ENCODE measurements around the gene MUSK.
"Not testable (repeated sequence)": the region's sequence is repeated elsewhere in the genome, so short reads cannot be mapped to it uniquely, and the experiment has no call there.

MUSK gene

GRCh38 chr9:110807956-110808598, 139.5 kb downstream of the MUSK start:
- H3K4me3 ChIP-seq (ENCODE audit: low read depth, low read length), result no peak overlapping the region

DNA sequence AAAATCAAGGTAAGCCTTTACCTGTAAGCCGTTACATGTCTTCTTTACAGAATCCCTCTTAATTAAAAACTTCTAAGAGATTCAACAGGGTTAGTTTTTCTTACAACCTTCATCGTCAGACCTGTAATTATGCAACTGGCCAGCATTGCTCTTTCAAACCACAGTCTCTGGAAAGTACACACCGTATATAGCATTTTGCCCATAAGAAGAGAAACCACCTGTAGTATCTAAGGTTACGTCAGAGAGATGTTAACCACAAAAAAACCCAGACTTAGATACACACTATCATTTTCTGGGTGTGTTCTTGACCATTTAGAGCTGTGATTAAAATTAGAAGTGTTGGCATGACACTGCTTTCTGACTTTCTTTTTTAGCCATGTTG, 140.0 kb downstream of the MUSK start:
- no peak overlapping the region for H3K4me3 ChIP-seq (ENCODE audit: low read depth, low read length)

GRCh38 chr9:110809038-110809595, 140.5 kb downstream of the MUSK start:
- H3K4me3 ChIP-seq (ENCODE audit: low read depth, low read length), result no peak overlapping the region

DNA sequence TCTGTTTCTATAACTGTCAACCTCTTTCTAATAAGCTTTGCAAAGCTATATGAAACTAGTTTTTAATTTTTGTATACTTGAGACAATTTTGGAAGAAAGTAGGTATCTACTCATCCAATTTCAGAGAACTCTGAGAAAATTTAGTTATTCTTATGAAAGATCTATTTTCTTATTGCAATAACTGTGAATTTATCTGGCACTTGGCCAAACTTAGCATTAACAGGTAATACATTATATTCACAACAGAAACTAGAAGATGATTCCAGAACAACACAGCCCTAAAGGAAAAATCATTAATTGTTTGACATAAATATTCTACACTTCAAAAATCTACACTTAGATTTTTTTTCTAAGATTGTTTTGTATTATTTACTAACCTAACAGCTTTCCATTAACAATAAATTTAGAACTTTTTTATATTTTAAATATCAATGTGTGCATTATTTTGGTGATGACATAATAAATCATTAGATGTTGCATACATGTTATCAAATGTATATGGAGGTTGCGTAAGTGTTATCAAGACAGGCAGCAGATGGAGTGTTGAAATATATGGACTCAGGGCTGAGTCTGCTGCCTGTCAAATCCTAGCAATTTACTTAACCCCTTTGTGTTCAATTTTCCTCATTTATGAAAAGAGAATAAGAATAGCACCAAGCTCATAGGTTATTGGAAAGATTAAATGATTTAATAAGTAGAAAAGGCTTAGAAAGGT, 141.8 kb downstream of the MUSK start:
- H3K4me3 ChIP-seq (ENCODE audit: low read depth, low read length), result no peak overlapping the region

DNA sequence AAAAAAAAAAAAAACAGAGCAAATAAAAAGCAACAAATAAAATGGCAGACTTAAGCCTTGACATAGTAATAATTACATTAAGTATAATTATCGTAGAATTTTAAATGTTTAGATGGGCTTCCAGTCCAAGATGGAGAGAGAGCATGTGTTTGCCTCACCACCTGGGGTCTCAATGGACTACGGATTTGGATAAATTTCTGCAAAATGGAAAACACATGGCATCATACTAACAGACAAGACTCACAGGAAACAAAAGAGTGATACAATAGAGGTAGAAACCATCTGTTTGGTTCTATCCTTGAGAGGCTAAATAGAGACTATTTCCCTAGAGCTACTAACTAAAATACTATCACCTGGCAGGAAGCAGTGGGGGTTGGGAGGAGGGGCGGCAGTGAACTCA, 144.3 kb downstream of the MUSK start:
- no peak overlapping the region for H3K4me3 ChIP-seq (ENCODE audit: low read depth, low read length)

GRCh38 chr9:110814159-110814558, 145.6 kb downstream of the MUSK start:
- H3K4me3 ChIP-seq (ENCODE audit: low read depth, low read length), result no peak overlapping the region

GRCh38 chr9:110815361-110815760, 146.8 kb downstream of the MUSK start:
- no peak overlapping the region for H3K4me3 ChIP-seq (ENCODE audit: low read depth, low read length)

GRCh38 chr9:110820381-110820780, 151.8 kb downstream of the MUSK start:
- H3K4me3 ChIP-seq (ENCODE audit: low read depth, low read length), result no peak overlapping the region

GRCh38 chr9:110821064-110821463, 152.5 kb downstream of the MUSK start:
- H3K4me3 ChIP-seq (ENCODE audit: low read depth, low read length), result no peak overlapping the region

- H3K4me3 ChIP-seq (ENCODE audit: low read depth, low read length), result not testable (repeated sequence)
Observed at GRCh38 chr9:110825129-110825528, 156.5 kb downstream of the MUSK start.

DNA sequence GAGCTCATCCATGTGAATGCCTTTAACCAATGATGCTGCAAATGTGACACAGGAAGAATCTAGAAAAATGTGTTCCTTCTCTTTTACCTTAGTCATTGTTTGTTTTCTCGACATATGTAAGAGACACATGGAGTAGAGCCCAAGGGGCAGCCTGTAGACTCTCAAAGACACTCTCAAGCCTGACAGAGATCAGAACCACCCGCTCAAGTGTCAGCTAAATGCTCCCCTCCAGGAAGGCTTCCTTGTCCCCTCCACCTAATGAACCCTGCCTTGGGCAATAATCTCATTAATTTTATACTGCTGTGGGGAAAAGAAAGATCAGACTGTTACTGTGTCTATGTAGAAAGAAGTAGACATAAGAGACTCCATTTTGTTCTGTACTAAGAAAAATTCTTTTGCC, 157.4 kb downstream of the MUSK start:
- no peak overlapping the region for H3K4me3 ChIP-seq (ENCODE audit: low read depth, low read length)

DNA sequence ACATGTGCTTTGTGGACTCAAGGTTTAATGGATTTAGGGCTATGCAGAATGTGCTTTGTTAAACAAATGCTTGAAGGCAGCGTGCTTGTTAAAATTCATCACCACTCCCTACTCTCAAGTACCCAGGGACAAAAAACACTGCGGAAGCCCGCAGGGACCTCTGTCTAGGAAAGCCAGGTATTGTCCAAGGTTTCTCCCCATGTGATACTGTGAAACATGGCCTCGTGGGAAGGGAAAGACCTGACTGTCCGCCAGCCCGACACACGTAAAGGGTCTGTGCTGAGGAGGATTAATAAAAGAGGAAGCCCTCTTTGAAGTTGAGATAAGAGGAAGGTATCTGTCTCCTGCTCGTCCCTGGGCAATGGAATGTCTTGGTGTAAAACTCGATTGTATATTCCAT, 157.8 kb downstream of the MUSK start:
- not testable (repeated sequence) for H3K4me3 ChIP-seq (ENCODE audit: low read depth, low read length)

DNA sequence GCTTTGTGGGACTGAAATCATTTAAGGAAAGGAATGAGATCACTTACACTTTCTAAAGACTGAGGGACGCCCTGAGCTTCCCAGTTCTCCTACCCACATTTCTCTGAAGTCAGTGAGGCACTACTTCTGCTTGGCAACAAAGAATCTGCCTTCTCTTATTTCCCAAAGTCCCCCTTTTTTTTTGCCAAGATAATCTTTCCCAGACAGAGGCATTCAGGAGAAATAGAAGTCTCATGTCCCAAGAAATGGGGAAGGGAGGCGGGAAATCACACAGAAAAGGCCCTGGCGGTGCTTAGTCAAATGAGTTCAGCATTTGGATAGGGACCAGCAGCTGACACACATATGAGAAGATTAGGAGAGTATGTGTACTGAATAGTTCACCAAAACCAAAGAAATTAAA, 159.7 kb downstream of the MUSK start:
- no peak overlapping the region for H3K4me3 ChIP-seq (ENCODE audit: low read depth, low read length)

GRCh38 chr9:110830495-110830894, 161.9 kb downstream of the MUSK start:
- no peak overlapping the region for H3K4me3 ChIP-seq (ENCODE audit: low read depth, low read length)

DNA sequence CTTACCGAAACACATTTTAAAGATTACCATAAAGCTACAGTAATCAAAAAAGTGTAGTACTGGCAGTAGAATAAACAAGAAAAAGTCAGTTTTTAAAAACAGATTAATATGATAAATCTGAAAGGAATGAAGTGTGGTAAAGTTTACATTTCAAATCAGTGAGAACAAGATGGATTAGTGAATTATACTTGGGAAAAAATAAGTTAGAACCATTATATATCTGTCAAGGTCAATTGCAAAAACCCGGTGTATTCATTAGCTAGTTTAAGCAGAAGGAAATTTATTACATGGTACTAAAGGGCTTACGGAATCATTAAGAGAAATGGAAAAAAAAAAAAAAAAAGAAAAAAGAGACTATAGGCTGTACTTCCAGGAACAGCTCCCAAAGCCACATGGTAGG, 164.3 kb downstream of the MUSK start:
- no peak overlapping the region for H3K4me3 ChIP-seq (ENCODE audit: low read depth, low read length)

GRCh38 chr9:110835404-110835803, 166.8 kb downstream of the MUSK start:
- H3K4me3 ChIP-seq (ENCODE audit: low read depth, low read length), result no peak overlapping the region

DNA sequence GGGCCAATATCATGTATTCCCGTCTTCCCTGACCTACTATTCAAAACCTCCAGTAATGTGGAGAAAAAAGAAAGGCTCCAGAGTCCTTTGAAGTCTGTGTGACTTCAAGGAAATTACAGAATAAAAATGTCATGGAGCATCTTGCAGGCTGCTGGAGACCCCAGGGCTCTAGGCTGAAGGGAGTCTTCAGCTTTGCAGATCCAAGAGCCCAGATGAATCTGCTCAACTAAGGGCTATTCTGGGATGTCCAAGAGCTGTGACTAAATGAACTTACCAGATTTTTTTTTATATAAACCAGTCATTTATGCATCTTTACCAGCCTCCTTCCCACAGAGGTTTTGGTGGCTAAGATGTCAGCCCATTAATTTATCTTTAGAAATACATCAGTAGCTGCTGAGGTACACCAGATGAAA, 167.3 kb downstream of the MUSK start:
- H3K4me3 ChIP-seq (ENCODE audit: low read depth, low read length), result no peak overlapping the region

GRCh38 chr9:110837401-110838005, 168.9 kb downstream of the MUSK start:
- no peak overlapping the region for H3K4me3 ChIP-seq (ENCODE audit: low read depth, low read length)

GRCh38 chr9:110842169-110842568, 173.6 kb downstream of the MUSK start:
- H3K4me3 ChIP-seq (ENCODE audit: low read depth, low read length), result no peak overlapping the region

DNA sequence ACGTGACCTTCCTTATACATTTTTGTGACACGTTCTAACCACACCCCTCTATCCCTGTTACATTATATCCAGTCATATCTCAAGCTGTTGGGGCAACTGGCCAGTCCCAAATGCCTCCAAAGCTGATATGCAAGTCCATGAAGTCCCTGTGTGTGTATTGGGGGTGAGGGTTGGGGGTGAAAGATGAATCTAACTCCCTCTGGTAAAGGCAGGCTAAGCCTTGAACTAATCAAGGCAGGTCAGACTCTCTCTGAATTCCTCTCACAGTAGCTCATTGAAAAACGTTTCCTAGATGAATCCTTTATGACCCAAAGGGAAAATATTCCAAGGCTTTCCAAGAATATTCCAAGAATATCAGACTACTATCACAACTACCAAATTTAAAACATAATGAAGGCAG, 174.4 kb downstream of the MUSK start:
- no peak overlapping the region for H3K4me3 ChIP-seq (ENCODE audit: low read depth, low read length)

- no peak overlapping the region for H3K4me3 ChIP-seq (ENCODE audit: low read depth, low read length)
Observed at GRCh38 chr9:110844121-110844520, 175.5 kb downstream of the MUSK start.

DNA sequence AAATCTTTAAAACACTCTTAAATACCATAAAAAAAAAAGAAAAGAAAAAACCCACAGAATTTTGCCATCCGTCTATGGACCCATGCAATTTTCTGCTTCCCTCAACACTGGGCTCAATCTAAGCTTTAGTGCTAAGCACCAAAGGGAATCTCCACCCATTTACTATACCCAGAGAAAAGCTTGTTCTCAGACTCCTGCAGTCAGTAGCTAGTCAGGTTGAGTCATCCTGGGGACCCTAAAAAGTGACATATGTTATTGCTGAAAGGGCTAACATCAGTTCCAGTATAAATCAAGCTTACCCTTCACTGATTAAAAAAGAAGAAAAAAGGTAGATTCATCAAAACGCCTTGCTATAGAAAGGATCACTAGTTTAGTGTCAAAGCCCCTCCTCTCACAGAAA, 177.6 kb downstream of the MUSK start:
- H3K4me3 ChIP-seq (ENCODE audit: low read depth, low read length), result no peak overlapping the region

All from iPS-11a (cell line).